HEK293 (cell line): ENCODE data around the gene ADPRHL1.
A peak's percentile ranks its signal among the peaks of the same experiment; 100 is the strongest.

Experiments used
- BCL11A ChIP-seq: fragments of 450-650 bp; formaldehyde crosslinking; IDR thresholded peaks from 2 replicates; pipeline ENCODE4 v1.5.1; 2016; ENCODE audit warnings: low read depth, missing biosample characterization, missing genetic modification characterization
- GFI1B ChIP-seq: fragments of 450-650 bp; formaldehyde crosslinking; IDR thresholded peaks from 2 replicates; pipeline ENCODE4 v1.5.1; 2016; ENCODE audit warnings: missing biosample characterization, missing genetic modification characterization
- GLI4 ChIP-seq: fragments of 450-650 bp; formaldehyde crosslinking; IDR thresholded peaks from 2 replicates; pipeline ENCODE4 v1.5.1; 2016; ENCODE audit warnings: missing biosample characterization, missing genetic modification characterization
- HOXD13 ChIP-seq: sonication (generic); formaldehyde crosslinking; IDR thresholded peaks from 2 replicates; pipeline ENCODE4 v1.8.0; 2022; ENCODE audit warnings: missing genetic modification reagents, borderline replicate concordance
- MEIS1 ChIP-seq: sonication (generic); formaldehyde crosslinking; IDR thresholded peaks from 2 replicates; pipeline ENCODE4 v1.8.1; 2022; ENCODE audit warnings: missing genetic modification reagents, mild to moderate bottlenecking, borderline replicate concordance
- ZBTB20 ChIP-seq: fragments of 450-650 bp; formaldehyde crosslinking; IDR thresholded peaks from 2 replicates; pipeline ENCODE4 v1.5.1; 2016; ENCODE audit warnings: missing biosample characterization, missing genetic modification characterization
- ZBTB26 ChIP-seq: fragments of 450-650 bp; formaldehyde crosslinking; optimal IDR thresholded peaks from 2 replicates; pipeline ENCODE3; 2016; ENCODE audit warnings: missing biosample characterization, mild to moderate bottlenecking, missing genetic modification characterization
- ZBTB49 ChIP-seq: fragments of 450-650 bp; formaldehyde crosslinking; IDR thresholded peaks from 2 replicates; pipeline ENCODE4 v1.5.1; 2016; ENCODE audit warnings: missing biosample characterization, missing genetic modification characterization, low read depth
- ZBTB8A ChIP-seq: fragments of 450-650 bp; formaldehyde crosslinking; IDR thresholded peaks from 2 replicates; pipeline ENCODE4 v1.5.1; 2016; ENCODE audit warnings: missing biosample characterization, missing genetic modification characterization
- ZFHX2 ChIP-seq: fragments of 450-650 bp; formaldehyde crosslinking; conservative IDR thresholded peaks from 2 replicates; pipeline ENCODE4 v1.5.1; 2016; ENCODE audit warnings: missing biosample characterization, missing genetic modification characterization
- ZFP37 ChIP-seq: fragments of 450-650 bp; formaldehyde crosslinking; IDR thresholded peaks from 2 replicates; pipeline ENCODE4 v1.5.1; 2016; ENCODE audit warnings: missing biosample characterization, missing genetic modification characterization
- ZNF138 ChIP-seq: fragments of 450-650 bp; formaldehyde crosslinking; IDR thresholded peaks from 2 replicates; pipeline ENCODE4 v1.5.1; 2016; ENCODE audit warnings: missing biosample characterization, missing genetic modification characterization, borderline replicate concordance
- ZNF169 ChIP-seq: fragments of 450-650 bp; formaldehyde crosslinking; IDR thresholded peaks from 2 replicates; pipeline ENCODE4 v1.5.1; 2016; ENCODE audit warnings: missing biosample characterization, missing genetic modification characterization
- ZNF280C ChIP-seq: fragments of 450-650 bp; formaldehyde crosslinking; IDR thresholded peaks from 2 replicates; pipeline ENCODE4 v1.5.1; 2016; ENCODE audit warnings: missing biosample characterization, missing genetic modification characterization
- ZNF398 ChIP-seq: fragments of 450-650 bp; formaldehyde crosslinking; IDR thresholded peaks from 2 replicates; pipeline ENCODE4 v1.5.1; 2017; ENCODE audit warnings: missing biosample characterization, missing genetic modification characterization
- ZNF416 ChIP-seq: fragments of 450-650 bp; formaldehyde crosslinking; IDR thresholded peaks from 2 replicates; pipeline ENCODE4 v1.5.1; 2016; ENCODE audit warnings: missing biosample characterization, missing genetic modification characterization
- ZNF449 ChIP-seq: fragments of 450-650 bp; formaldehyde crosslinking; IDR thresholded peaks from 2 replicates; pipeline ENCODE4 v1.5.1; 2017; ENCODE audit warnings: missing biosample characterization, mild to moderate bottlenecking, missing genetic modification characterization, moderate library complexity
- ZNF529 ChIP-seq: fragments of 450-650 bp; formaldehyde crosslinking; IDR thresholded peaks from 2 replicates; pipeline ENCODE4 v1.5.1; 2017; ENCODE audit warnings: missing genetic modification characterization, missing biosample characterization; ENCODE audit not compliant: insufficient replicate concordance
- ZNF585B ChIP-seq: fragments of 450-650 bp; formaldehyde crosslinking; IDR thresholded peaks from 2 replicates; pipeline ENCODE4 v1.5.1; 2016; ENCODE audit warnings: missing biosample characterization, missing genetic modification characterization
- ZNF791 ChIP-seq: fragments of 450-650 bp; formaldehyde crosslinking; IDR thresholded peaks from 2 replicates; pipeline ENCODE4 v1.5.1; 2016; ENCODE audit warnings: missing biosample characterization, missing genetic modification characterization
- TF ChIP-seq, protein P1 (sequence below): fragments of 450-650 bp; formaldehyde crosslinking; conservative IDR thresholded peaks from 2 replicates; pipeline ENCODE4 v1.5.1; 2016; ENCODE audit warnings: low read depth, missing biosample characterization, missing genetic modification characterization
- TF ChIP-seq, protein P2 (sequence below): fragments of 450-650 bp; formaldehyde crosslinking; IDR thresholded peaks from 2 replicates; pipeline ENCODE4 v1.5.1; 2016; ENCODE audit warnings: missing biosample characterization, missing genetic modification characterization, low read depth
- TF ChIP-seq, protein P3 (sequence below): fragments of 450-650 bp; formaldehyde crosslinking; IDR thresholded peaks from 2 replicates; pipeline ENCODE4 v1.5.1; 2017; ENCODE audit warnings: missing biosample characterization, missing genetic modification characterization

Gene ADPRHL1

GRCh38 chr13:113410472-113411201, 42.7 kb downstream of the ADPRHL1 start (continued):
- TF ChIP-seq, protein P1, sequence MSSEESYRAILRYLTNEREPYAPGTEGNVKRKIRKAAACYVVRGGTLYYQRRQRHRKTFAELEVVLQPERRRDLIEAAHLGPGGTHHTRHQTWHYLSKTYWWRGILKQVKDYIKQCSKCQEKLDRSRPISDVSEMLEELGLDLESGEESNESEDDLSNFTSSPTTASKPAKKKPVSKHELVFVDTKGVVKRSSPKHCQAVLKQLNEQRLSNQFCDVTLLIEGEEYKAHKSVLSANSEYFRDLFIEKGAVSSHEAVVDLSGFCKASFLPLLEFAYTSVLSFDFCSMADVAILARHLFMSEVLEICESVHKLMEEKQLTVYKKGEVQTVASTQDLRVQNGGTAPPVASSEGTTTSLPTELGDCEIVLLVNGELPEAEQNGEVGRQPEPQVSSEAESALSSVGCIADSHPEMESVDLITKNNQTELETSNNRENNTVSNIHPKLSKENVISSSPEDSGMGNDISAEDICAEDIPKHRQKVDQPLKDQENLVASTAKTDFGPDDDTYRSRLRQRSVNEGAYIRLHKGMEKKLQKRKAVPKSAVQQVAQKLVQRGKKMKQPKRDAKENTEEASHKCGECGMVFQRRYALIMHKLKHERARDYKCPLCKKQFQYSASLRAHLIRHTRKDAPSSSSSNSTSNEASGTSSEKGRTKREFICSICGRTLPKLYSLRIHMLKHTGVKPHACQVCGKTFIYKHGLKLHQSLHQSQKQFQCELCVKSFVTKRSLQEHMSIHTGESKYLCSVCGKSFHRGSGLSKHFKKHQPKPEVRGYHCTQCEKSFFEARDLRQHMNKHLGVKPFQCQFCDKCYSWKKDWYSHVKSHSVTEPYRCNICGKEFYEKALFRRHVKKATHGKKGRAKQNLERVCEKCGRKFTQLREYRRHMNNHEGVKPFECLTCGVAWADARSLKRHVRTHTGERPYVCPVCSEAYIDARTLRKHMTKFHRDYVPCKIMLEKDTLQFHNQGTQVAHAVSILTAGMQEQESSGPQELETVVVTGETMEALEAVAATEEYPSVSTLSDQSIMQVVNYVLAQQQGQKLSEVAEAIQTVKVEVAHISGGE (tag by site-specific recombination): no peak
- TF ChIP-seq, protein P2, sequence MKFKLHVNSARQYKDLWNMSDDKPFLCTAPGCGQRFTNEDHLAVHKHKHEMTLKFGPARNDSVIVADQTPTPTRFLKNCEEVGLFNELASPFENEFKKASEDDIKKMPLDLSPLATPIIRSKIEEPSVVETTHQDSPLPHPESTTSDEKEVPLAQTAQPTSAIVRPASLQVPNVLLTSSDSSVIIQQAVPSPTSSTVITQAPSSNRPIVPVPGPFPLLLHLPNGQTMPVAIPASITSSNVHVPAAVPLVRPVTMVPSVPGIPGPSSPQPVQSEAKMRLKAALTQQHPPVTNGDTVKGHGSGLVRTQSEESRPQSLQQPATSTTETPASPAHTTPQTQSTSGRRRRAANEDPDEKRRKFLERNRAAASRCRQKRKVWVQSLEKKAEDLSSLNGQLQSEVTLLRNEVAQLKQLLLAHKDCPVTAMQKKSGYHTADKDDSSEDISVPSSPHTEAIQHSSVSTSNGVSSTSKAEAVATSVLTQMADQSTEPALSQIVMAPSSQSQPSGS: peak; percentile 42; the same call in 1 of the 2 replicates
- TF ChIP-seq ZNF138: no peak
- TF ChIP-seq, protein P3, sequence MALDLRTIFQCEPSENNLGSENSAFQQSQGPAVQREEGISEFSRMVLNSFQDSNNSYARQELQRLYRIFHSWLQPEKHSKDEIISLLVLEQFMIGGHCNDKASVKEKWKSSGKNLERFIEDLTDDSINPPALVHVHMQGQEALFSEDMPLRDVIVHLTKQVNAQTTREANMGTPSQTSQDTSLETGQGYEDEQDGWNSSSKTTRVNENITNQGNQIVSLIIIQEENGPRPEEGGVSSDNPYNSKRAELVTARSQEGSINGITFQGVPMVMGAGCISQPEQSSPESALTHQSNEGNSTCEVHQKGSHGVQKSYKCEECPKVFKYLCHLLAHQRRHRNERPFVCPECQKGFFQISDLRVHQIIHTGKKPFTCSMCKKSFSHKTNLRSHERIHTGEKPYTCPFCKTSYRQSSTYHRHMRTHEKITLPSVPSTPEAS (tag by site-specific recombination): no peak
- peak; percentile 81 for TF ChIP-seq ZFHX2 (tag by site-specific recombination)
- no peak for TF ChIP-seq ZNF529 (tag by site-specific recombination)
- no peak for TF ChIP-seq ZNF791
- TF ChIP-seq ZNF449: no peak
- no peak for TF ChIP-seq ZNF585B (tag by site-specific recombination)
- TF ChIP-seq ZBTB26 (tag by site-specific recombination): no peak
- TF ChIP-seq ZNF169 (tag by site-specific recombination): no peak
- TF ChIP-seq BCL11A (tag by site-specific recombination): 0 out of 2 replicates have a peak, but pooled peaks have one; percentile 32
- TF ChIP-seq MEIS1 (CRISPR knock-in tag): no peak
- TF ChIP-seq HOXD13 (CRISPR knock-in tag): no peak
- TF ChIP-seq ZNF280C (tag by site-specific recombination): no peak
- no peak for TF ChIP-seq ZBTB20 (tag by site-specific recombination)
- 0 out of 2 replicates have a peak, but pooled peaks have one; percentile 43 for TF ChIP-seq GLI4 (tag by site-specific recombination)
- TF ChIP-seq ZFP37 (tag by site-specific recombination): peak; percentile 27; the same call in 1 of the 2 replicates
- no peak for TF ChIP-seq ZNF416 (tag by site-specific recombination)
- no peak for TF ChIP-seq ZBTB49 (tag by site-specific recombination)
- TF ChIP-seq ZNF398 (tag by site-specific recombination): no peak
- peak; percentile 78 for TF ChIP-seq ZBTB8A (tag by site-specific recombination)
- TF ChIP-seq GFI1B (tag by site-specific recombination): no peak
